ENCODE data around the gene FXR1. TPM values are rescaled to one million over a fixed set of nuclear protein-coding genes. Genes with fewer than 3 reads are reported as not detected.

The FXR1 gene
- total and polyA plus RNA-seq, 2 of the 13 experiments (the other 11 are each of a cell fraction or from before 2014, with no cell fraction given) = 104 to 132 TPM

GRCh38 chr3:180926526-180926925, 14.1 kb downstream of the FXR1 start:
- no TSS peak for BruUV-seq (replicated peaks)
- FAIRE-seq (no peak), ATAC-seq (no peak), DNase-seq (ENCODE audit: low spot score) (no peak)
- peaks cover 99% of the 10 kb centered on the region for H3K79me2 ChIP-seq (ENCODE audit: insufficient read depth, low read length)
- H3K4me3 ChIP-seq (replicated peaks in 1 of 3; ENCODE audit: insufficient read depth in 1 of 3, low read depth in 2 of 3, low read length in 3 of 3) = no peak overlapping the region
- ChIA-PET POLR2A (no interaction called here), CTCF (ENCODE audit: low intra/inter-chr PET ratio, low total read pairs) (no interaction called here)
- TF ChIP-seq ELF4 (CRISPR knock-in tag; IDR thresholded peaks at IDR 0.05; ENCODE audit: borderline replicate concordance) = no peak
- TF ChIP-seq ZNF629 (CRISPR knock-in tag; conservative IDR thresholded peaks at IDR 0.05) = no peak
- no peak for TF ChIP-seq ZNF180 (CRISPR knock-in tag; IDR thresholded peaks at IDR 0.05; ENCODE audit: borderline replicate concordance, low read depth)
- no peak for TF ChIP-seq CEBPB (IDR thresholded peaks at IDR 0.05; ENCODE audit: borderline replicate concordance, low read depth, low read length)
- no peak overlapping the region for H3K4me2 ChIP-seq (ENCODE audit: low read depth, low read length)
- no peaks in the 10 kb centered on the region for H3K9me3 ChIP-seq (ENCODE audit: low read length)
- no peak overlapping the region for H3K9ac ChIP-seq (ENCODE audit: insufficient read depth, low read depth, low read length)
- peaks cover 2 to 7% of the 10 kb centered on the region in 2 experiments; a peak in 2 of 5 replicates for H3K36me3 ChIP-seq (replicated peaks in 1 of 2; ENCODE audit: control insufficient read depth in 1 of 2, insufficient read depth in 2 of 2, low read length in 2 of 2)
- no peak overlapping the region for H2AFZ ChIP-seq (ENCODE audit: low read length)
- WGBS (ENCODE audit: low lambda C conversion rate) = 93% methylated on average over 2 of the region's 2 CpGs
- H3K27me3 ChIP-seq (ENCODE audit: control insufficient read depth in 1 of 2, insufficient read depth in 2 of 2, low read length in 2 of 2) = no peaks in the 10 kb centered on the region
- peaks cover 82% of the 10 kb centered on the region for H4K20me1 ChIP-seq (ENCODE audit: insufficient read depth, low read length)
- in situ Hi-C loops (cut with HindIII; ENCODE audit: extremely low pct_ligation_motif_present, low pct_unique_long_range_greater_than_20kb) (no loop called here), intact Hi-C loops (cut with micrococcal nuclease; ENCODE audit: unreplicated experiment) (no loop called here)
- peaks cover 47% of the 10 kb centered on the region for H3K4me1 ChIP-seq (ENCODE audit: insufficient read depth, low read length)
- H3K27ac ChIP-seq (ENCODE audit: extremely low read length, insufficient read depth, low read length) = no peak overlapping the region

- no peak for TF ChIP-seq SNRNP70 (IDR thresholded peaks at IDR 0.05; ENCODE audit: low read depth, low read length)
- no peak for TF ChIP-seq LBX2 (CRISPR knock-in tag; IDR thresholded peaks at IDR 0.05; ENCODE audit: borderline replicate concordance)
- H3K36me3 ChIP-seq (replicated peaks in 1 of 2; ENCODE audit: control insufficient read depth in 1 of 2, insufficient read depth in 2 of 2, low read length in 2 of 2) = peaks cover 0 to 7% of the 10 kb centered on the region in 2 experiments; a peak in 1 of 5 replicates
- FAIRE-seq = no peak
- no peaks in the 10 kb centered on the region for H3K9me3 ChIP-seq (ENCODE audit: low read length)
- peaks cover 77% of the 10 kb centered on the region for H4K20me1 ChIP-seq (ENCODE audit: insufficient read depth, low read length)
- POLR2A ChIA-PET = no interaction called here
- CTCF ChIA-PET (ENCODE audit: low intra/inter-chr PET ratio, low total read pairs) = no interaction called here
- no peak for DNase-seq (ENCODE audit: low spot score)
- in situ Hi-C loops (cut with HindIII; ENCODE audit: extremely low pct_ligation_motif_present, low pct_unique_long_range_greater_than_20kb) (no loop called here), intact Hi-C loops (cut with micrococcal nuclease; ENCODE audit: unreplicated experiment) (no loop called here)
- peaks cover 98% of the 10 kb centered on the region for H3K79me2 ChIP-seq (ENCODE audit: insufficient read depth, low read length)
- H3K27ac ChIP-seq (ENCODE audit: extremely low read length, insufficient read depth, low read length) = no peak overlapping the region
- no peak overlapping the region for H2AFZ ChIP-seq (ENCODE audit: low read length)
- no peak overlapping the region for H3K9ac ChIP-seq (ENCODE audit: insufficient read depth, low read depth, low read length)
- H3K4me3 ChIP-seq (replicated peaks in 1 of 3; ENCODE audit: insufficient read depth in 1 of 3, low read depth in 2 of 3, low read length in 3 of 3) = no peak overlapping the region
- H3K4me2 ChIP-seq (ENCODE audit: low read depth, low read length) = no peak overlapping the region
- ATAC-seq = no peak
- WGBS (ENCODE audit: low lambda C conversion rate) = 95% methylated on average over 5 of the region's 5 CpGs
- H3K4me1 ChIP-seq (ENCODE audit: insufficient read depth, low read length) = peaks cover 25% of the 10 kb centered on the region
- BruUV-seq (replicated peaks) = no TSS peak
- no peaks in the 10 kb centered on the region; a peak in 1 of 5 replicates for H3K27me3 ChIP-seq (ENCODE audit: control insufficient read depth in 1 of 2, insufficient read depth in 2 of 2, low read length in 2 of 2)
Measured at GRCh38 chr3:180929376-180929775, 16.9 kb downstream of the FXR1 start.
